NCI-H526 treated with DMSO at 0.1 percent for 48 hours (cell line): ENCODE results near the gene PFDN4.

Source experiments
- DNase-seq: peaks from one replicate; lab custom pipeline; 2025; lab: John Stamatoyannopoulos, UW

Gene PFDN4, protein sequence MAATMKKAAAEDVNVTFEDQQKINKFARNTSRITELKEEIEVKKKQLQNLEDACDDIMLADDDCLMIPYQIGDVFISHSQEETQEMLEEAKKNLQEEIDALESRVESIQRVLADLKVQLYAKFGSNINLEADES

DNA sequence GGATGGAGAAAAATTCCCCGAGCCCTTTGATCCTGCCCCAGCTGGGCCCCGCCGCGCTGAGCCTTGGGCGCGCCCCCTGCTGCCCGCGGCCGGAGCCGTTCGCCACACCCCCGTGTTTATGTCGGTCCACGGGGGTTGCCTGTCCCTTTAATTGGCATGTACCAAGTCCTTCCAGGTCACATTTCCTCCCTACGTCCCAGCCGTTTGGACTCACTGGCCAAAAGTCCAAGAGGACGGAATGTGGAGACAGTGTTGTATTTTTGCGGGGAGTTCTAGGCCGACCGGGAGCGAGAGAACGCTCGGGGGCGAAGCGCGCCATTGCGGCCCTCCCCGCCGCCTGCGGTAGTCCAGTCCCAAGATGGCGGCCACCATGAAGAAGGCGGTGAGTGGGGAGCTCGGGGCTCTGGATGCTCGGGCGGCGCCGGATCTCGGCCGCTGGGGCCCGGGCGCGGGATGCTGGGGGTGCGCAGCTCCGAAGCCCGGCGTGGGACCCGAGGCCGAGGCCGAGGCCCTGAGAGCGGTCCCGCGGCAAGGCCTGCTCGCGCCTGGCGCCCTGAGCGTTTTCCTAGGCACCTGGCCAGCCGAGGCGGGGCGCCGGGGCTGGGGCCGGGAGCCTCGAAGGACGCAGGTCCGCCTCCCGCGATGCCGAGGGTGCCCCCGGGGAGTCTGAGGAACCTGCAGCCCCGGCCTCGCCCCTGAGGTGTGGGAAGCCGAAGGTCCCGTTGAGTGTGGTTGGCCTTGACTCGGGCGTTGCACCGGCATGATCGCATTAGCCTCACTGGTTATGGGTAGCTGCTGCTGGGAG lies at the start of gene PFDN4:
Gene PFDN4 (plus strand): TSS at position 345 of the 805 bp plus-strand sequence. CDS start 14 bp downstream, at position 359.
- peak; percentile 82 for DNase-seq

DNA sequence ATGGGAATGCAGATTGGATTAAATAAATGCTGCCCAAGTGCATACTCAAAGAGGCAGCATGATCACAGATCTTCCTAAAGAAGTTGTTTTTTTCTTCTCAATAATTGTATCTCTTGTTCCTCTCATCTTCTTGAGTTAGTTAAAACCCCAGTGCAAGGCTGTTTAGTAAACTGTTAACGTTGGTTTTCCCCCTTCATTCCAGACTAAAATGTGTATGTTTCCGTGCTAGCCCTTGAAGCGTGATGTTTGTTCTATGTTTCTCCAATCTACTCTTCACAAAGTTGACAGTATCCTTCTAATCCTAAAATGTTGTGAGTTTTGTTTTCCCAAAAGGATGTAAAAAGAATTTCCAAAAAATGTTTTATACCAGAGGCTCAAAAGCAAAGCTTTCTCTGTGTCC lies 49.7 kb upstream of the PFDN4 start:
- no peak for DNase-seq

DNA sequence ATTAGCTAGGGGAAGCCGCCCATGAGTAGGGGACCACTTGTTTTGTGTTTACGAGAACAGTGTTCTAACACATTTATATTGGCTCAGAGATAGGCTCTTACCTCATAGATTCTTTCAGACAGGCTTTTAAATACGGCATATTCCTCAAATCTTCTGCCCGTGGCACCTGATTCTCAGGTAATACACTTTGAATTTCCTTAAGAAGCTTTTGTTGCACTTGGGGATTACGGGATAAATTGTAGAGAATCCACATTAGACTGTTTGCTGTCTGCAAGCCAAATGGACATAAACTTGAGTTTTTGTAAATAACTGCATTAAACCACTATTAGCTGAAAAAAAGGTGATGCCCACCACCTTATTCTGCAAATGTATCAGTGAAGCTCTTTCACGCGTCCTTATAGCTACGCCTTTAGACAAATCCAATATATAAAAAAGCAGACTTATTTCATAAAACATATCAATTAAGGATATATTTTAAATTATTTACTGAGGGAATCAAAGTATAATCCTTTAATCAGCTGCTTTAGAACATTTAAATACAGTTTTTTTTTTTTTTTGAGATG lies 49.0 kb upstream of the PFDN4 start:
- no peak for DNase-seq

DNA sequence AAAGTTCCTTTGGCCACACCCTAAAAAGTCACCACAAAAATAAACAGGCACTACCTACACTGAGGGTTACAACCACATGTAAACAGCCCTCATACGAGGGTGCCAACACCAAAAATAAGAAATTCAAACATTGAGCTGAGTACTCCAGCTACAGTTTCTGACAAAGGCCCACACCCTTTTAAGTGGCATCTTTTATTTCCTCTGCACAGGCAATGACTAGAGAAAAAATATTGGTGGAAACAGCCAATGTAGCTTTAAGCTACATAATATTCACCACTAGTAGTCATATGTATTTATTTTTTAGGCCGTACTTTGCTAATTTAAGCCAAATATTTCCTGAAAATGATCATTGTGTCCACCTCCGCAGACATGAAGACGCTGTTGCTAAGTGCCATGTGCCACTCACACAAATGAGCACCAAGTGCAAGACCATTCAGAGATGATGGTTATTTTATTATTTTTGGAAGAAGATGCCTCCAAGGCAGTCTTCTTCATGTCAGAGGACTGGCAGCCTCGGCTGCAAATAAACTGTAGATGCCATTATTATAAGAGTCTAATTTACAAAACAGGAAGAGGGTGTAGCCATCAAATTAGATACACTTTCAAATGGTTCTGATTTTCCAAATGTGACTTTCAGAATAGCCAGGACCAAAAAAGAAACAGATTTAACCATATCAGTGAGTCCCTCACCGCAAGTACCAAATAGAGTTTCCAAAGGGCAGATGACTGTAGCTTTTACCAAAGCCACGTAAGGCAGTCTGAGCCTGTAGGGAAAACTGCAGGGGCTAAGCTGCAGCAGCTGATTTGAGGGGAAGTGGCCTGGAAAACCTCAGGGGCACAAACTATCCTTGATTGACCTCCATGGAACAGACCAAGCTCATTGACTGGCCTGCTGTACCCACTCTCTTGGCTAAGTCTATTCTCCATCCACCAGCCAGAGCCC lies 47.6 kb upstream of the PFDN4 start:
- no peak for DNase-seq

DNA sequence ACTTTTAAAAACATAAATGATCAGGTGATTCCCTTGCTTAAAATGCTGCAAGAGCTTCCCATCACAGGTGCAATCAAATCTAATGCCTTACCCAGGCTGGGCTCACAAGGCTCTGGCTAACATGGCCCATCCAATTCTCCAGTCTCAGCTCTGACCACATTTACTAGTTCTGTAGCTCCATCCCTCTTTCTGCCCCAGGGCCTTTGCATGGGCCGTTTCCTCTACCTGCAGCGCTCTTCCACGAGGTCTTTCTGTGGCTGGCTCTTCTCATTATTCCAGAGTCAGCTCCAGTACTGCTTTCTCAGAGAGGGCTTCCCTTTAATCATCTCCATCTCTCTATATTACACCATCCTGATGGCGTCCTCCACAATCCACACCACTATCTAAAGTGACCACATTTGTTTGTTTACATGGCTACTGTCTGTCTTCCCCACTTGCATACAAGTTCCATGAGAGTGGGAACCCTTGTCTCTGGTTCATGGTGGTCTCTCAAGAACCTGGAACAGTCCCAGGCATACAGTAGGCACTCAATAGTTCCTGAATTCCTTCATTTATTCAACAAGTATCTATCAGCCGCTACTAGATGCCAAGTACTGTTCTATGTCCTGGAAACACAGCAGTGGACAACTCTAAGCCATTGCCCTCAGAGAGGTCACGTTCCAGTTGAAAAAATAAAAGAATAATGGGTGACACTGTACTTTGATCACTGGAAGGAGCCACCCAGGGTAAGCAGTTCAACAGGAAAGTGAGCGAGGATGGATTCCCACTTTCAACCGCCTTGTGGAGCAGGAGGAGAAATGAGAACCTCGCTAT lies 46.7 kb upstream of the PFDN4 start:
- DNase-seq: no peak

DNA sequence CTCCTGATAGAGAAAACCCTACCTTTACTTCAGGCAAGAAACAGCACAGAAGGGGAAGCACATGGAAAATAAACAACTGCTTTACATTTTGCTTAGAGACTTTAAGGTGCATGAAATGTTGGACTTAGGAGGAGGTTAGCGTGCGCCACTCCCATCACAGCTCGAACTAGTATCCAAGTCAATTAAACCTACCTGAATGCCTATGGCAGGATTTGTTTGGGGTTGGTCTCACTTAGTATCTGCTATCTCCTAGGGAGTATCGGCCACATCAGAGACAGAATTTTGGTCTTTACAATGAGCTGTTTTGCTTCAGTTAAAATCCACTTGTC lies 46.1 kb upstream of the PFDN4 start:
- no peak for DNase-seq

DNA sequence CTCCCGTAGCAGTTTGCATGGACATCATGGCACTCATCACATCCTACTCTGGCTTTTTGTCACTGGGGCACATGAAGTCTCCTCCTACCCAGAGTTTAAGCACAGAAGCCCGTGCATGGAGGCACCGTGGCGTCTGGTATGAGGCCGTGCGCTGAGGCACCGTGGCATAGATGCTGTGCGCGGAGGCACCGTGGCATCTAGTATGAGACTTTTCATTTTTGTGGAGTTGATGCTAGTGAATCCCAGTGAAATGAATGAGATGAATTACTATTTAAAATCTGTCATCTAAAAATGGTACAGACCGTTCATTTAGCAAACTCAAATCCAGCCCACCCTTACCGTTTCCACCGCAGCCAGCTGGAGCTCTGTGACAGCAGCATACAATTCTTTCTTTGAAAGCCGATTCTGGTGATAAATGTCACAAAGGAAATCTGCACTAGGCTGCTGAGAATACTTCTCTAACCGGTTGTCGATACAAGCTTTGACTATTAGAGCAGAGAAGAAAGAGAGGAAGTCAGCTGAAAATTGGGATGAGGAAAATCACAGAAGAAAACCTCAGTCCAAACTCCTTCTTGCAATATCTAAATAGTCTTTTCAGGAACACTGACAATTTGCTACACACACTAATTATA lies 45.4 kb upstream of the PFDN4 start:
- no peak for DNase-seq

DNA sequence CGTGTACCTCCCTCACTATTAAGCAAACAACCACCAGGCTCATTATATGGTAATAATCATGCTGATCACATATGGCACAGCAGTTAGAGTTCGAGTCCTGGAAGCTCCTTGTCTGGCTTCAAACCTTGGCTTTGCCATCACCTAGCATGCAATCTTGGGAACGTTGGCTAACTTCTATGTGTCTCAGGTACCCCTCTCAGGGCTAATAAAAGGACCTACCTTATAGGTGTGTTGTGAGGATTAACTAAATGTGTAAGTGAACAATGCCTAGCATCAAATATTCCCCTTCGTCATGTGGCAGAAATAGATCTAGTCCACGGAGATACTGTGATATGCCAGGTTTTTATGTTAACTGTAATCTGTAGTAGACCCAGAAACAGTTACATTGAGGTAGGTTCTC lies 44.5 kb upstream of the PFDN4 start:
- DNase-seq: no peak

DNA sequence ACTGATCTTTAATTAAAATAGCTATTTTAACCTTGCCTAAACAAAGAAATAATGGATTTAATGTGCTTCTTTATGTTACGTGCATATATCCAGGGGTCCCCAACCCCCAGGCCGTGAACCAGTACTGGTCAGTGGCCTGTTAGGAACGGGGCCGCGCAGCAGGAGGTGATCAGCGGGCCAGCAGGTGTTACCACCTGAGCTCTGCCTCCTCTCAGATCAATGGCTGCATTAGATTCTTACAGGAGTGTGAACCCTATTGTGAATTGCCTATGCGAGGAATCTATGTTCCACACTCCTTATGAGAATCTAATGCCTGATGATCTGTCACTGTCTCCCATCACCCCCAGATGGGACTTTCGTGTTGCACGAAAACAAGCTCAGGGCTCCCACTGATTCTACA lies 42.9 kb upstream of the PFDN4 start:
- DNase-seq: no peak

DNA sequence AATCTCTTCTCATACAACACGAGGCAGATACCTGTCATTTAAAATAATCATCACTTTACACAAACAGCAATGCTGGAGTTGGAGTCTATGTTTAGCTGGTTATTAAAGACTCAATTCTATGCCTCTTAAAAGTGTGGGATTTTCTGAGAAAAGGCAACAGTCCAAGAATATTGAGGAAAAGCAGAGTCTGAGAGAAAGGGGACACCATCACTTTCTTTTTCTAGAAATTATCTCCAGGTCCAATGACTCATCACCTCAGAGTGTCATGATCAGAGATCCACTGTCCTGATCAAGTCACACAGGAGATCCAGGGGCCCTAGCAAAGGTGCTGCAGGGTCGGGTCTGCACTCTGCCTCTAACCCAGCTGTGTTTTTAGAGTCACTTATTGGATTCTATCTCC lies 42.1 kb upstream of the PFDN4 start:
- DNase-seq: no peak

DNA sequence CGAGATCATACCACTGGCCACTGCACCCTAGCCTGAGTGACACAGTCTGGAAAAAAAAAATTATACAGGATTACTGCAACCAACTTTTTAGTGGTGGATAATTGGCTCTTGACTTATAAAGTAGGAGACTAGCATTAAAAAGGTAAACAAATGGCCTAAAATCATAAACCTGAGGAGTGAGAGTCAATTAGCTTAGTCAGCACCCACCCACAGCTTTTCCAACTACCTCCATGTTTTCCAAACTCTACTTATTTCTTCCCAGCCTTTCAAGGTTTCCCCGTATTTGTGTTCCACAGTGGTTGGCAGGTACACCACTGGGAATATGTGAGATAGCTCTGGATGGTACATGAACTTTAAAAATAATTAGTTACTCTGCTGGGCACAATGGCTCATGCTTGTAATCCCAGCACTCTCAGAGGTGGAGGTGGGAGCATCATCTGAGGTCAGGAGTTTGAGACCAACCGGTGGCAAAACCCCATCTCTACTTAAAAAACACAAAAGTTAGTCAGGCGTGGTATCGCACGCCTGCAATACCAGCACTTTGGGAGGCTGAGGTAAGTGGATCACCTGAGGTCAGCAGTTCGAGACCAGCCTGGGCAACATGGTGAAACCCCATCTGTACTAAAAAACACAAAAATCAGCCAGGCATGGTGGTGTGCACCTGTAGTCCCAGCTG lies 40.8 kb upstream of the PFDN4 start:
- no peak for DNase-seq

DNA sequence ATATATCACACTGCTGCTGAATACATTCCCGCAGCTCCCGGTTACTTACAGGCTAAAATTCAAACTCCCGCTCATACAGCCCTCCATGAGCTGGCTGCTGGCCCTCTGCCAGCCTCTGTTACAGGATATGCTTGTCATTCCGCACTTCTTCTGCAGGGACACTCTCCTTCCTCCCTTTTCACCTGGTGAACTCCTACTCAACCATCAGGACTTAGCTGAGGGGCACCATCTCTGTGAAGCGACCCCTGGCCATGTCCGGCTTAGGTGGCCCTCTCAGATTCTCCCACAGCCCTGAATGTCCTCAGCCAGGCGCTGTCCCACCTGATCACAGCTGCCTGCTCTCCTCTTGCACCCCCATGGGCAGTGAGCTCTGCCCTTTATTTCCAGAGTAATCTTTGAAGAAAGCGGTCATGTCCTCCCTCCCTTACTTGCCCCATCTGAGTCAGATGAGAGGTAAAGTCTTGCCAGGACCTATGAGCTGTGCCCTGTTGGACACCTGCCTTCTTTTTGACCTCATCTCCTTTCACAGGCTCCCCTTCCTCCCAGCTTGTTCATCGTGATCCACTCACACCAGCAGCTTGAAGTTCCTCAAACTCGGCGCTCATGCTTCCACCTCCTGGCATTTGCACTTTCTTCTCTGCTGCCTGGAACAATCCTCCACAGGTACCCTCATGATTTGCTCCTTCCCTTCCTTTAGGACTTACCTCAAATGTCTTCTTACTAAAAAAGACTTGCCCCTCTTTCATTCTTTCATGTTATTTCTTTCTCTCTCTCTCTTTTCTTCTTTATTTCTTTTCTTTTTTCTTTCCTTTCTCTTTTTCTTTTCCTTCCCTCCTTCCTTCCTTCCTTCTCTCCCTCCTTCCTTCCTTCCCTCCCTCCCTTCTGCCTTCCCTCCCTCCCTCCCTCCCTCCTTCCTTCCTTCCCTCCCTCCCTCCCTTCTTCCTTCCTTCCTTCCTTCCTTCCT lies 39.7 kb upstream of the PFDN4 start:
- DNase-seq: no peak

DNA sequence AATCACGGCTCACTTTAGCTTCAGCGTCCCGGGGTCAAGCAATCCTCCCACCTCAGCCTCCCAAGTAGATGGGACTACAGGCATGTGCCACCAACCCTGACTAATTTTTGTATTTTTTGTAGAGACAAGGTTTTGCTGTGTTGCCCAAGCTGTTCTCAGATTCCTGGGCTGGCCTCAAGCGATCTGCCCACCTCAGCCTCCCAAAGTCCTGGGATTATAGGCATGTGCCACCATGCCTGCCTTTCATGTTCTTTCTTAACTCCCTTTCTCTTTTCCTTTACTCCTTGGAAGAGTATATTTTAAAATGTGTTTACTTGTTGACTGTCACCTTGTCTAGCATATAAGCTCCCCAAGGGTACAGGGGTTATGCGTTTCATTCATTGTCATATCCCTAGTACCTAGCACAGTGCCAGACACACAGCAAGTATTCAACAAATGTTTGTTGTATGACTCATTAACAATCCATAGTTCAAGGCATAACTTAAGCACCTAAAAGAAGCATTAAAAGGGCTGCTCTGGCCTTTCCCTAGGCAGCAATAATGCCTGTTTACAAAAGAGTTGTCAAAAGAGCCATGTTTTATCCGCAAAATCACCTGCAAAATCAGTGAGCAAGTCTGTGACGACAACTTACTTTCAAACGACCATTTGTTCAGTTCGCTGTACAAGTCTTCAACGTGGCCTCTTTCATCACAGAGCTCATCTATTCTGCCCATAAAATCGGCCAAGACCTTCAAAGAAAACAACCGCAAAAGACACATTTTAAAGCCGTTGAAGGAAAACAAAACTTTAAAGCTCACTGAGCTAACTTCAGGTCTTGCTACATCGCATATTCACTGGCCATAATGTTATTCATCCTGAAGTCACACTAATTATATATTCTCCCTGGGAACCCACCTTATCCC lies 38.7 kb upstream of the PFDN4 start:
- no peak for DNase-seq

DNA sequence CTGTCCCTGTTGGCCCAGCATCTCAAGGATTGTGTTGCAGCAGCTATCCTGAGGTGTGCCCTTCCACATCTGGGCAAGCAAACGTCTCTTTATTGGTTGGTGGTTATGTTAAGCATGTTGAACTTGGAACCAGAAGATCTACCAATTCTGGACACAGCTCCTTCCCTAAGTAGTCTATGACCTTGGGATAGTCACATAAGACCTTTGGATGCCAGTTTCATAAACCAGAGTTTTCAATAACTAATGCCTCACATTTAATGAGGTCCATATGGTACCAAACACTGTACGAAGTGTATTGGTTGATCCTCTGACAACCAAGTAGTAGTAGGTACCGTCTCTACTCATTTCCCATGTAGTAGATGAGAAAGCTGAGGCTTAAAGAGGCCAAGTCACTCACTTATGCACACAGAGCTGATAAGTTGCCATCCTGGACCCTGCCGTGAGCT lies 37.8 kb upstream of the PFDN4 start:
- DNase-seq: no peak

DNA sequence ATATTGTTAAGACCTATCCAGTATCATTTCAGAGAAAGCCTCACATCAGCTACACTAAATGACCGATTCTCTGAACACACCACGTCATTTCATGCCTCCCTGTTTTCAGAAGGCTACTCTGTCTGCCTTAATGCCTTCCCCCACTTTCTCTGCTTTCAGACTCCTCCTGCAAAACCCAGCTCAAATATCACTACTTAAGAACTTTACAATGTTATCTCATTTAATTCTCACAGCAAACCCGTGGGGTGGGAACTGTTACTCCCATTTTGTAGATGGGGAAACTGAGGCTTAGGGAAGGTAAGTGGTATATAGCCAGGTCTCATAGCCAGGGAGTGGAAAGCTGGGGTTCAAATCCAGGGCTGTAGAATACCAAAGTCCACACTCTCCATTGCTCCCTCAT lies 36.9 kb upstream of the PFDN4 start:
- DNase-seq: no peak

DNA sequence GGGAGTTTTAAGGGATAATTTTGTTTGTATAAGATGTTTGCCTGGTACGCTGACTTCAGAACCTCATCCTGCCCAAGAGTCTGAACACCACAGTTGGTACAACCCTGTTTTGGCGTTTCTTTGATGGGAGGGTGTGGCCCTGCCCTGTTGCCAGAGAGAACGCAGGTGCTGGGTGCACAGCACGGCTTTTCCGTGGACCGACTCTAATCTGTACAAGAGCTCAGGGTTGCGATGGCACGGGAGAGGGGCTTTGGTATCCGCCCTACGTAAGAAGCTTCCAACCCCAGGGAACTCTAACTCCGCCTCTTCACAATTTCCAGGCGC lies 35.4 kb upstream of the PFDN4 start:
- DNase-seq: no peak

DNA sequence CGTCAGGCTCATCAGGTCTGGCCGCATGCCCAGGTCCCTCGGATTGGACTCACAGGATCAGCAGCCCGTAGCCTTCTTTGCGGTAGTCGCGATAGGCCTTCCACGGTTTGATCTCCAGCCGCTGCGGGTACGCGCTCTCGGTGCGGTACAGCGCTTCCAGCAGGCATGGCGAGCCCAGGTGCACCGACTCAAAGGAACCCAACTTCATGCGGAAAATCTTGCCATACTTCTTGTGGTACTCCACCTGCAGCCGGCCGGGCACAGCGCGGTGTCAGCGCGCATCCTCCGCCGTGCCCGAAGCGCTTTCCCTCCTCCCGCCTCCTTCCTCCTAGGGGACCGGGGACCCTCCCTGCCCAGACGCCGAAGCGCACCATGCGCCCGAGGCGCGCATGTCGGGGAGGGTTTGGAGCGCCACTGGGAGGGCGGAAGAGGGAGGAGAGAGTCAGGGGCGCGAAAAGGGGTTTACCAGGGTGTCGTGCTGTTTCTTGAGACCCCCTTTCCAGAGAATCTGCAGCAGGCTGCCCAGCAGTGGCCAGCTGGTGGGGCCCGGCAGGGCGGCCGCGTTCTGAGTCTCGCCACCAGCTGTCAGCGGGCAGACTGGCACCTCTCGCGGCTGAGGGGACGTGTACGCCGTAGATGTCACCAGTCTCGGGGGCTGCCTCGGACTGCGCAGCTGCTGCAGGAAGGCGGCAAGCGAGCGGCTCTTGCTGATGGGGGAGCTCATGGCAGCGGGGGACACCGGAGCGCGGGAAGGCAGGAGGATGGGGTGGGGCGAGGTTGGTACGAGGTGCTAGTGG lies 34.8 kb upstream of the PFDN4 start:
- peak; percentile 10 for DNase-seq
